ENCODE results near the gene RIPK4.
"Not testable (repeated sequence)": the region's sequence is repeated elsewhere in the genome, so short reads cannot be mapped to it uniquely, and the experiment has no call there.

RIPK4 gene

DNA sequence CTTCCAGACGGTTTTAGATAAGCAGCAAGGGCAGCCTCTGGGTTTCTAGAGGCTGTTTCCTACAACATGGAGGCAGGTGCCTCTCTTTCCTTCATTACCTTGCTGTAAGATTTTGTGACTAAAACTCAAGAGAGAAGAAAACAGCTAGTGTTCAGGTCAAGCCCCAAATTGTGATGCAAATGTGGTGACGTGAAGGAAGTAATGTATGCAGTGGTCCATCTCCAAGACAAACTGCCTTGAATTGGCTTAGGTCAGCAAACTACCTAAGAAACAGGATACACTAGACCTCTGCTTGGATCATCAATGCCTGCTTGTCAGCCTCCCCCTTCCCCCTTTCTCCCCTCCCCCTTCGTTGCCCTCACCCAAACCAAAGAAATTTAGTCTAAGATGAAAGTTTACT, 28.9 kb upstream of the RIPK4 start:
- DNase-seq (ENCODE audit: low read depth): no peak

DNA sequence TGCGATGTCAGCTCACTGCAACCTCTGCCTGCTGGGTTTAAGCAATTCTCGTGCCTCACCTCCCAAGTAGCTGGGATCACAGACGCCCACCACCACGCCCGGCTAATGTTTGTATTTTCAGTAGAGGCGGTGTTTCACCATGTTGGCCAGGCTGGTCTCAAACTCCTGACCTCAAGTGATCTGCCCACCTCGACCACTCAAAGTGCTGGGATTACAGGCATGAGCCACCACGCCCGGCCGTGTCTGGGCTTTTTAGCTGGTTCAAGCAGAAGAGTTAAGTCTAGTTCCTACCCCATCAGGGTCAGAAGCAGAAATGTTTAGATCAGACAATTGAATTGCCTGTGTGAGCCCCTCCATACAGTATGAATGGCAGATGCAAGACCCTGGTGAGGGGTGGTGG, 27.7 kb upstream of the RIPK4 start:
- DNase-seq (ENCODE audit: low read depth): no peak

DNA sequence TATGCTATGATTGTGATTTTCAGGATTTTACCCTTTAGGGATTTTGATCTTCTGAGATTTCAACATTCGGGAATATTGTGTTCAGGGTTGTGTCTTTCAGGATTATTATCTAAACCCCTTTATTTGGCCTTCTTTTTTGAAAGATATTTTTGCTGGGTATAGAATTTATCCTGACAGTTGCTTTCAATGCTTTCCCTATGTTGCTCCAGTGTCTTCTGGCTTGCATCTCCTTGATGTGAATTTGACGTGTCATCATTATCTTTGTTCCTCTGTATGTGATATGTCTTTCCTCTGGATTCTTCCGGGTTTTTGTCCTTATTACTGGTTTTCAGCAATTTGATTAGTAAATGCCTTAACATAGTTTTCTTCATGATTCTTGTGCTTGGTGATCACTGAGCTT, 25.9 kb upstream of the RIPK4 start:
- DNase-seq (ENCODE audit: low read depth): no peak

DNA sequence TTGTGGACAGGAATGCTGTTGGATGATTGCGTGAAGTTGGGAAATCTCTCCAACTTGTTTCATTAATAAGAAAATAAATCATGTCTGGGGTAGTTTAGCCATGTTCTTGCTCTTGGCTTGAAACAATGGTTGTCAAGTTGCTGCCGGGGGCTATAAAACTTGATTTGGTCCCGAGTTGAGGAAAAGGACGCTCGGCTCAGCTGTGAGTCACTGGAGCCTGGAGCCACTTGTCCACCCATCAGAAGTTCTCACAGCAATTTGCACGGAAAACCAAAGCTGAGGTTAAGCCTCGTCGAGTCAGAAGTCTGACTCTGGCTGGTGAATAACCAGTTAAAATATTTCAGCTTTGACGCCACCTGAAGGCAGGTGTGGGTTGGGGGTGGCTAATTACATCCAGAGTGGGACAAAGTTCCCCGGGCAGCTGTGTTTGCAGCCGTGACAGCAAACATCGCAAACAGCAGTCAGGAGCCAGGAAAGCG, 19.7 kb upstream of the RIPK4 start:
- no peak for DNase-seq (ENCODE audit: low read depth)

DNA sequence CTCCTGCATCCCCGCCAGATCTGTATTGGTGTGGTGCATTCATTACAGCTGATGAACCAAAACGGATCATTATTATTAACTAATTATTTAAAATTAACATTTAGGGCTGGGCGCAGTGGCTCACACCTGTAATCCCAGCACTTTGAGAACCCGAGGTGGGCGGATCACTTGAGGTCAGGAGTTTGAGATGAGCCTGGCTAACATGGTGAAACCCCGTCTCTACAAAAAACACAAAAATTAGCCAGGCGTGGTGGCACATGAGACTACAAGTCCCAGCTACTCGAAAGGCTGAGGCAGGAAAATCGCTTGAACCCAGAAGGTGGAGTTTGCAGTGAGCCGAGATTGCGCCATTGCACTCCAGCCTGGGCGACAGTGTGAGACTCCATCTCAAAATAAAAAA, 18.4 kb upstream of the RIPK4 start:
- DNase-seq (ENCODE audit: low read depth): not testable (repeated sequence)

DNA sequence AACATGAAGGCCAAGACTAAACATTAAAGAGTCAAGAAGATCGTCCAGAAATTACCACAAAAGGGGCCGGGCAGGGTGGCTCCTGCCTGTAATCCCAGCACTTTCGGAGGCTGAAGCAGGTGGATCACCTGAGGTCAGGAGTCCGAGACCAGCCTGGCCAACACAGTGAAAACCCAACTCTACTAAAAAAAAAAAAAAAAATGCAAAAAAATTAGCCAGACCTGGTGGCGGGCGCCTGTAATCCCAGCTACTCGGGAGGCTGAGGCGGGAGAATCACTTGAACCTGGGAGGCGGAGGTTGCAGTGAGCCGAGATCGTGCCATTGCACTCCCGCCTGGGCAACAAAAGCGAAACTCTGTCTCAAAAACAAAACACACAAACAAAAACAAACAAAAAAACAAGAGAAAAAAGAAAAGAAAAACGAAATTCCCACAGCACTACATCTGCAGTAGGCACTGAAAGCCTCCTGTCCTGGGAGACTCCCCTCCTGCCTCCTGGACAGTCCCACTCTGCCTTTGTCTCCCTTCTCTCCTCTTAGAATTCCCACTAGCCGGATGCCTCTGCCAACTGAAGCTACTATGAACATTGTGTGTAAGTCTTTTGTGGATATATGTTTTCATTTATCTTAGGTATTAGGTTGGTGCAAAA, 17.7 kb upstream of the RIPK4 start:
- DNase-seq (ENCODE audit: low read depth): no peak

DNA sequence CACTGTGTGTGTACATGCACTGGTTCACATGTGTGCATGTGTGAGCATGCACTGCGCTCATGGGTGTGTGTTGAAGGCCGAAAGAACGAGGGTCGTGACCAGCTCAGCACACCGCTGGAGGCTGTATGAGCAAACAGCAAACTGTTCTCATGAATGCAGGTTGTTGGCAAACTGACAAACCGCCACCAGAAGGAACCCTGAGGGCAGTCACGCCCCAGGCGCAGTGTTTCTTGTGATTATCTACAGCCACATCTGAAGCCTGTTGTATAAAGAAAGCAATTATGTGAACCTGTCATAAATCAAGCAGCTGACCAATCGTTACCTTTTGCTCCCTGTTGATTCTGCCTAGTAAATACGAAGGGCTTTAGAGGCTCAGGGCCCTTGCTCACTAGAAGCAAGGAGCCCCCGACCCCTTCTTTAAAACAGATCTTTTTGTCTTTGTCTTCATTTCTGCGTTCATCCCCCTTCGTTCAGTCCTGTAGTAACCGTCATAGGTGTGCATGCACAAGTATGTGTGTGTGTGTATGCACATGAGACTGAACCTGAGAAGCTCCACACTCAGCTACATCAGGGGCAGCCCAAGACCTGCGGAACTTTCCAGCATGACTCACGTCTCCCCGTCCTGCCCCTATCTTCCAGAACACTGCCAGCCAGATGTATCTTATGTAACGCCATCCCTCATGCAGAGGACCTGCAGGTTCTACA, 16.8 kb upstream of the RIPK4 start:
- no peak for DNase-seq (ENCODE audit: low read depth)

DNA sequence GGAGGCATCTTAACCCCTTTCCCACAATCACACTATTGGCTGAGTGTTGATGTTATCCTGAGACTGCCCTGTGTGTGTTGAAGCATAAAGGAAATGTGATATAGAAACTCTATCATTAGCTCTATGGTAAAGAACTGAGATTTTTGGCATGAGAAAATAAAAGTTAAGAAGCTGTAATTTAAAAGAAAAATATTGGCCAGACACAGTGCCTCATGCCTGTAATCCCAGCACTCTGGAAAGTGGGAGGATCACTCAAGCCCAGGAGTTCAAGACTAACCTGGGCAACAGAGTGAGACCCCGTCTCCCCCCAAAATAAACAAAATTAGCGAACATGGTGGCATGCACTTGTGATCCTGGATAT, 14.2 kb upstream of the RIPK4 start:
- DNase-seq (ENCODE audit: low read depth): no peak

DNA sequence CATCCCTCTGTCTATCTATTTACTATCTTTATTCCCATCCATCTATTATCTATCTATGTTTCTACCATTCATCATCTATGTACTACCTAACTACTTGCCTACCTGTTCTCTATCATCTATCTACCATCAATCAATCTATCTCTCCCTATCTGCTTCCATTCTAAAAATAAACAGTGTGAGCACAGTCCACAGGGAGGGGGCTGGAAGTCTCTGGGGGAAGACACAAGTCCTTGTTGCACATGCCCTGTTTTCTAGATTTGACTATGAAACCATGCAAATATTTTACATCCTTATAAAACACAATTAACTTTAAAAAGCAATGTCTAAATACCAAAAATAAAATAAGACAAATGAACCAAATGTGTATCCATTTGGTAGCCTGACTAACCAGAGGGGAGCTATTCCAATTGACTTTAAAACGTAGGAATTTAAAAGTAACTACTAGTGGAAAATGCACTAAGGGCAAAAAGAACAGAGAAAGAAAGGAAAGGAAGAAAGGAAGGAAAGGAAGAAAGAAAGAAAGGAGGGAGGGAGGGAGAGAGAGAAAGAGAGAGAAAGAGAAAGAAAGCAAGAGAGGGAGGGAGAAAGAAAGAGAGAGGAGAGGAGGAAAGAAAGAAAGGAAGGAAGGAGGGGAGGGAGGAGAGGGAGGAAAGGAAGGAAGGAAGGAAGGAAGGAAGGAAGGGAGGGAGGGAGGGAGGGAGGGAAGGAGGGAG, 13.6 kb upstream of the RIPK4 start:
- no peak for DNase-seq (ENCODE audit: low read depth)

DNA sequence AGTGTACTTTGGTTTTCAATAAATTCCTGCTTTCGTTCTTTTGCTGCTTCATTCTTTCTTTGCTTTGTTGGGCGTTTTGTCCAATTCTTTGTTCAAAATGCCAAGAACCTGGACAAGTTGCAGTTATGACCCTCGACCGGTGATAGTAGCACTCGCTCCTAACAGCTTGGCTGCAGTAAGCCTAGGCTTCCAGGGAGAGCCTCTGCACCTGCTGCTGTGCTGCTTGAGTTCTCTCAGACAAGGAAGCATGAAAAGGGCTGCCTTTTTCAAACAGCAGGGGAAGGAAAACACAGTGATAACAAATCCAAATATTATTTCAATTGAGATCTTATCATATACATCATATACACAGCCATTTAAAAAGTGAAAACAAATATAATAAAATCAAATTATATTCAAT, 12.8 kb upstream of the RIPK4 start:
- no peak for DNase-seq (ENCODE audit: low read depth)

DNA sequence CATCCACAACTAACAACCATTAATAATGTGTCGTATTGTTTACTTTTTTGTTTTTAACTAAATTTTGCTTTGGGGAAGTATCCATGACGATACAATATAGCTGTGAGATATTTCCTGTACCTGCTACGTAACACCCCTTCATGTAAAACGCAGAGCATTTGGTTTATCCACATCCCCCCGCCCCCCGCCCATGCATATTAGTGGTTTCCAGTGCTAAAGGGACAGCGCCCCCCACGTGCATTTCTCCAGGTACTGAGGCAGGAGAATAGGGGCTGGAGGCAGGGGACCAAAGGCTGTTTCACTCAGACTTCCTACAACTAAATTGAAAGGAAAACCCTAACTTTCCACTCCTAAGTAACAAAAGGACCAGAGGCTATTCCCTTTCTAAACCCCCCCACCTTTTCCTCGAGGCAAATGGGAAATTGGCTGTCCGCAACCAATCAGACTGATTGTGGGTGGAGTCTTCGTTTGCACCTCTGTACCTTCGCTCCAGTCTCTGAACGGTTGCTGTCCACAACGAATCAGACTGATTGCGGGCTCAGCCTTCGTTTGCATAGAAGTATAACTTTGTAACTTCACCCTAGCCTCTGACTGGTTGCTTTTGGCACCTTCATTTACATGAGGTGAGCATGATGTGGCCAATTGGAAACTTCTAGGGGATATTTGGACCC, 12.2 kb upstream of the RIPK4 start:
- no peak for DNase-seq (ENCODE audit: low read depth)

DNA sequence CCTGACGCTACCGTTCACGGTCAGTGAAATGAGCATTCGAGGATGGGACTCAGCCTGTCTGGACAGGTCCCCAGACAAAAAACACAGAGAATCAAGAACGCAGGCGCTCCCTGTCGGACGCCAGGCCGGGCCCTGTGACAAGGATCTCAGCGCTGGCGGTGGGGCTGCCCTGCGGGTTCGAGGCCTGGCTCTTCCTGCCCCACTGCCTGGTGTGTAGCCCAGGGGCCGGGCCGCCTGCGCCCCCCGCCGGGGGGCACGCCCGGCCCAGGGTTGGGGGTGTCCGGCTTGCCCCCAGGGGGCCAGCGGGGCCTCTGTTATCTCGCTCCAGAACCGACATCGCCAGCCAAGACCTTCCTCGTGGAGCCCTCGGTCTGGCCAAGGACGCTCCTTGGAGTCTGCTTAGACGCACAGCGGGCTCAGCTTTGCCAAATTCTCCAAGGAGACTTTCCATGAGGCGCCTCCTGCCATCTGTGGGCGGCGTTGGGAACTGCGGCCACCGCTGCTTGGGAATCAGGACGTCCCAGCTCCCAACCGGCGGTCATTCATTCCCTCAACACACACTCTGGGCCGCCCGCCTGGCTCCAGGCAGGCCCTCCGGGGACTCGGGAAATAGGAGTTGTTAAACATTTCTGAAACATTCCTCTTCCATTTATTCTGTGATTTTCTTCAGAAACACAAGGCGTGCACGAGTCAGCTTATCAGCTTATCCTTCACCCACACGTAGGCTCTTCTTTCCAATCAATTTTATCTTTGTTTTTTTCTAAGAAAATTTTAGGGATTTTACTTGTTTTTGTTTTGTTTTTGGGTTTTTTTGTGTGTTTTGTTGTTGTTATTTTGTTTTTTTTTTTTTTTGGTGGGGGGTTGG, 11.3 kb upstream of the RIPK4 start:
- no peak for DNase-seq (ENCODE audit: low read depth)

DNA sequence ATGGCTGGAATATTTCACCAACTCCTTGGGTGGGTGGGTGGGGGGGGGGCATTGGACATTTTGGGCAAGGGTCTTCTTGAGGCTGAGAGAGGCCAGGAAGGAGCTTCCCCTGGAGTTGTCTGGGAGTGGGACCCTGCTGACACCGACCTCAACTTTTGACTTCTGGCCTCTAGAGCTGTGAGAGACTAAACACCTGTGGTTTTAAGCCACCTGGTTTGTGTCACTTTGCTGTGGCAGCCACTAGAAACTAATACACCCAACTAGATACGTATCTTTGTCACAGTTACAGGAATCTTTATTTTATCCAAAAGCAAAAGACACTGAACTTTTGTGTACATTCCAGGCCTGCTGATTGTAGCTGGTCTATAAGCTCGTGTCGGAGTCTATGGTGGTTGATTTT, 9.9 kb upstream of the RIPK4 start:
- DNase-seq (ENCODE audit: low read depth): no peak

DNA sequence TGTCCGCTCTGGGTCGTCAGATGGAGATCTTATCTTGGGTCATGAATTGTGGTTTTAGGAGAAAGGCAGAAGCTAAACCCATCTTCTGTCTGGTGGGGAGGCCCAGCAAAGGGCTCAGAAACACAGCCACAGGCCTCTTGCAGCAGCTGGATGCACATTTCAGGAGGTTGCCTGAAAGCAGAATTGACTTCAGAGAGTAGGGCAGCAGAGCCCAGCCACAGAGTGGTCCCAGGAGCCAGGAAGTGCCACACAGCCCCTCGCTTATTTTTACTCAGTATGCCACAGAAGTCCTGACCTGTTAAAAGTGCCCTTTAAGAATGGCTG, 8.3 kb upstream of the RIPK4 start:
- DNase-seq (ENCODE audit: low read depth): no peak

DNA sequence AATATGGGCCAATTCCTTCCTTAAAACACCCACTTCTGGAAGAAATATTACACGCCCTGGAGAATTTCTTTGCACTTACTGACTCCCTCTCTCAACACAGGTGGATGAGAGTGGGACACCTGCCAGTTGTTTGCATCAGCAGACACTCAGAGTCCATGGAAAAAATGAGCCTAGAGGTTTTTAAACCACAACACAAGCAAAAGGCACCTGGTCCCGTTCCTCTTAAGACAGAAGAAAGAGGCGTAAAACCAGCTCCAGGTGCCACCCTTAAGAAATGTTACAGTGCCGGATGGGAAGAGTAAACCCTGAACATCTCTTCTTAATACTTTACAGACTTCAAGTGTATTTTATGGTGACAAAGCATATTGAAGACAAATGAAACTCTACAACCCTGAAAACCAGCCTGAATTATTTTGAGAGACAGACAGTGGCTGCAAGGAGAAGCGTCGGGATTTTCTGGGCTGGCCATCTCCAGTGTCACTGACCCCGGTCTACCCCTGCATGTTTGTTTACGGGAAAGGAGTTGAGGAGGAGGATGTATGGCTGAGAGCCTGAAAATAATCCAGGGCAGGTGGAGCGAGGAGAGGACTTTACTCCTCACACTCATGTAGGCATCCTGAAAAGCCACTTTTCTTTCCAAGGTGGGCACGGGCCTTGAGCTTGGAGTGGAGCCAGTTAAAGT, 7.8 kb upstream of the RIPK4 start:
- no peak for DNase-seq (ENCODE audit: low read depth)

DNA sequence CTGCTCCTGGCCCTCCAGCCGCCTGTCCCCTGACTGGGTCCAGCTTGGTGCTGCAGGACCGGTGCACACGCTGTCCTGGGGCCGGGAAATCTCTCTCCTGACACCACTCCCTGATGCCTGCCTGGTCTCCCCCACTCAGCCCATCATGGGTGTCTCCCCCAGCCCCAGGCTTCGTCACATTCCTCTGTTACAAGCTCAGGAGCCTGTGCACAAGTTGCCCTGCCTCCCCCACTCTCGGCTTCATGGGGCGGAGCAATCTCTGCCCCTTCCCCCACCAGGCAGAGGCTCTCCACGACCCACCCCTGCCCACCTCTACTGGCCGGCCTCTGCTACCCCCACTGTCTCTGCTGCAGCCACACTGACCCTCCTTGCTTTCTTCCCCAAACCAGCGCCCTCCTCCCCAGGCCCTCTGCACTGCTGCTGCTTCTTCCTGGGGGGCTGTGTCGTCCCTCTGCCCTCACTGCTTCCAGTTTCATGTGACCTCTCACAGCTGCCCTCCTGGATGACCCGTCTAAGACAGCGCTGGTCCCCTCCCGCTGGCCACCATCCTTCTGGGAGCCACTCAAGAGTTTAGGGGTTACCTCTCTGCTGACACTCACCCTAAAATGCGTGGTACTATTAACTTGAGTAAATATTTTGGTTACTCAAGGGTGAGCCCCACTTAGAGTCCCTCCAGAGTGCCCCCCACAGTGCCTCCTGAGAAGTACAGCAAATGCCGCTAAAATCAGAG, 5.7 kb upstream of the RIPK4 start:
- DNase-seq (ENCODE audit: low read depth): no peak

DNA sequence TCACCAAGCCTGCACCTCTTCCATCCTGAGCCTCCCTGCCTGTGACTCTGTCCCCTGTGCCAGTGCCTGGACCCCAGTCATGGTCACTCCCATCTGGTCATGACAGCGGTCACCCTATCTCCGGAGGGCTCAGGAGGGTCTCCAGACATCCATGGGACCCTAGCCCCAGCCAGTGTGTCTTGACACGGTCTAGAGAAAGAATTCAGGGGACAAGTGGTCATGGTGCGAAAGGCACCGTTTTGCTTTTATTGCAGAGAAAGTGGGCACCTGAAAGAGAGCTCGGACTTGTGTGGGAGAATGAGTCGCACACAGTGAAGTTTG, 4.7 kb upstream of the RIPK4 start:
- no peak for DNase-seq (ENCODE audit: low read depth)

DNA sequence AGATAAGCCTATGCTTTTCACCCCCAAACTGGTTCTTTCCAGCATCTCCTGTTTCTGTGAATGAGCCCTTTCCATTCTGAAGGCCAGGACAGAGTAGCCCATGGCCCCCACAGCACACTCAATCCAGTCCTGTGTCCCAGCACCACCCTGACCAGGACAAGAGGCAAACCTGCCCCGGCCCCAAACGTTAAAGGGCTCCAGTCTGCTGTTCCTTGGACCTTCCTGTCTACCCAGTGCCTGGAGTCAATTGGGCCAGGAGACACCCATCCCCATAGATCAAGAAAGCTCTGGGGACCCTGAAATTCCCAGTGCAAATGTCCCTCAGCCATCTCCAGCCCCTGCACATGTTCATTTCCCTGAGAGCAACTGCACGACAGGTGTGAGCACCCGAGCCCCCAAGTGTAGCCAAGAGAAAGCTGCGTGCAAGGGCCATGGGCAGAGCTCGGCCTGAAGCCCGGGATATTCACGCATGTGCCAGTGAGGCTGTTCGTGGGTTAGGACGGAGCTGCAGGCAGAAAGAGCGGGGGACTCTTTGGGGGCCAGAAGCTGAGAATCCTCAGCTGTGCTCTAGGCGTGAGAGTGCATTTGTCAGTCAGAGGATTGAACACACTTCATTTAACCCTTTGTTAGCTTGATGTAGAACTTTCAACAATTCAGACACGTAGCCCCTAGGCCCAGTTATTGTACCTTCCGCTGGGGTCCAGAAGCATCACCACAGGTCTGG, 4.2 kb upstream of the RIPK4 start:
- no peak for DNase-seq (ENCODE audit: low read depth)

DNA sequence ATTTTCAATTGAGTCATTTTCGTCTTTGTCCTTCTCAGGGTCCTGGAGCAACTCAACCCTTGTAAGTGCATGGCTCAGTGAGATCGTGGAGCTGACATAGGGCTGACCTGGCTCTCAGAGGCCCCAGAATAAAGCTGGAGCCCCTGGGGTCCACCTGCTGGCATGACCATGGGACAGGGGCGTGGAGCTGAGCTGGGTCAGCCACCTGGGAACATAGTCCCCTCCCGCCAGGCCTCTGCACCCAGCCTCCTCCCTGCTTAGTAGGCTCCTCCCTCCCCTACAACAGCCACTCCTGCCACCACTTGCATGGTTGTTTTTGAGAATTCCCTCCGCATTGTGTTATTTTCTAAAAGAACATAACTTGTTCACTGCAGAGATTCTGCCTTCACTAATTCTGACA, 3.1 kb upstream of the RIPK4 start:
- DNase-seq (ENCODE audit: low read depth): no peak

DNA sequence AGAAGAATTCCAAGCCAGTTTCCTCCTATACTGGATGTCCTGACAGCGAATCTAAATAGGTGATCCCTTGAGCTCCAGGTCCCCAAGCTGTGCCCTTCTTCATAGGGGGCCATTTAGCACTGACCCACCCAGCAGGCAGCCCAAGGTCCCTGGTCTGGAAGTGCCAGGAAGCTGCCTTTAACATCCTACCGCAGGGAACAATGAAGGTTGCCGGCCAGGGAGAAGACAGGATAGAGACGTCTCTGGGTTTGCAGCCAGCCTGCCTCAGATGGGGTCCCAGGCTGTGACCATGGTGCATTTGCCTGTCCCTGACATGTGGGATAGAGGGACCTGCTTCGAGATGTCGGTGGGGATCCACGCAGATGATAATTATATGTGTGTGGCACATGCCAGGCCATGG, 2.7 kb upstream of the RIPK4 start:
- no peak for DNase-seq (ENCODE audit: low read depth)

Measured in activated T-helper 1 cell treated with Interleukin-2 at 50 U/mL for 16 hours (primary cell).